ENCODE results near the gene YPEL2. TPM values are rescaled to one million over a fixed set of nuclear protein-coding genes. Genes with fewer than 3 reads are reported as not detected.

Gene YPEL2
- total RNA-seq, 4 donors from 2014 or later, result 35.5 to 47.1 (median 40.6) TPM

DNA sequence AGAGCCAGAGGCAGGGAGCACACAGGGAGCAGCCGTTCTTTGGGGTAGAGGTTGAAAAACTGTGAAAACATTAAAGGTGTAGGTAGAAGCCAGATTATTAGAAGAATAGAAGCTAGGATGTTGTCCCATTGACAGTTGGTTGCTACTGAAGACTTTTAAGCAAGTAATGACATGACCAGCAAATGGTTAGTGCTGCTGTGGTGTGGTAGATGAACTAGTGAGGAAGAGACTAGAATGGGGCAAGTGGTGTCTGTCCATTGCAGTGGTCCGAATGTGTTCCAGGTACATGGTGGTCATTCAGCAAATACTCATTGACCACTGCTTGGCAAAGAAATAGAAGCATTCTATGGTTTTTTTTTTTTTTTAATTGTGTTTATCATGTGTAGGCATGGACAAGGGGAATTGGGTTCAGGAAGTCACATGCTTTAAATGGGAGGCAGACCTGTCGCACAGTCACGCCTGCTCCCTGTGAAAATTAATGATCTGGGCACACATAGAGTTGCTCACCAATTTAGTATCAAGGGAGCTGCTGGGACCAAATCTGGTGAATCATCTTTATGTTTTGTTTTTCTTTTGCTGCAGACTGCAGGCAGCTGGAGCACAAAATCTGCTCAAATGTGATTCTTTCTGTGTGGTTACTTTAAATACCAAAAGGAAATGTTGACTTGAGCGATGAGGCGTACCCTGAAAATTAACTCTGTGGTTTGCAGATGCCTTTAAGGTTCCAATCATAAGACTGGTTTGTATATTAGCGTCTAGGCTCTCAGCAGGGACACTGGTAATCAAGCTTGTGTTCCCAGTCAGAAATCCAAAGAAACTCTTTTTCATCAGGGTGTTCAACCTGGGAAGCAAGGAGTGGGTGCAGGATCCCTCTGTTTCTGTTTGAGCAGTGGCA, 30.7 kb downstream of the YPEL2 start:
- H3K4me1 ChIP-seq, result peaks cover 22 to 100% (median 54%) of the 10 kb centered on the region in 3 donors
- no peaks in the 10 kb centered on the region for H3K9me3 ChIP-seq
- peak overlapping the region in 3 of 4 donors; percentile 65 to 69 (median 67) for H3K27ac ChIP-seq
- no peak for ATAC-seq
- no peaks in the 10 kb centered on the region for H3K27me3 ChIP-seq
- H3K4me3 ChIP-seq, result peak overlapping the region in 1 of 2 donors; percentile 1
- TF ChIP-seq, protein P1, sequence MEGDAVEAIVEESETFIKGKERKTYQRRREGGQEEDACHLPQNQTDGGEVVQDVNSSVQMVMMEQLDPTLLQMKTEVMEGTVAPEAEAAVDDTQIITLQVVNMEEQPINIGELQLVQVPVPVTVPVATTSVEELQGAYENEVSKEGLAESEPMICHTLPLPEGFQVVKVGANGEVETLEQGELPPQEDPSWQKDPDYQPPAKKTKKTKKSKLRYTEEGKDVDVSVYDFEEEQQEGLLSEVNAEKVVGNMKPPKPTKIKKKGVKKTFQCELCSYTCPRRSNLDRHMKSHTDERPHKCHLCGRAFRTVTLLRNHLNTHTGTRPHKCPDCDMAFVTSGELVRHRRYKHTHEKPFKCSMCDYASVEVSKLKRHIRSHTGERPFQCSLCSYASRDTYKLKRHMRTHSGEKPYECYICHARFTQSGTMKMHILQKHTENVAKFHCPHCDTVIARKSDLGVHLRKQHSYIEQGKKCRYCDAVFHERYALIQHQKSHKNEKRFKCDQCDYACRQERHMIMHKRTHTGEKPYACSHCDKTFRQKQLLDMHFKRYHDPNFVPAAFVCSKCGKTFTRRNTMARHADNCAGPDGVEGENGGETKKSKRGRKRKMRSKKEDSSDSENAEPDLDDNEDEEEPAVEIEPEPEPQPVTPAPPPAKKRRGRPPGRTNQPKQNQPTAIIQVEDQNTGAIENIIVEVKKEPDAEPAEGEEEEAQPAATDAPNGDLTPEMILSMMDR (IDR thresholded peaks at IDR 0.05), result no peak
- TF ChIP-seq EP300 (IDR thresholded peaks at IDR 0.05) (no peak), POLR2AphosphoS5 (IDR thresholded peaks at IDR 0.05) (peak; percentile 38), POLR2A (IDR thresholded peaks at IDR 0.05) (no peak)
- H3K36me3 ChIP-seq, result no peaks in the 10 kb centered on the region
- 34 to 57% methylated on average over 5 to 6 of the region's 7 CpGs for WGBS, 2 donors (ENCODE audit: low coverage in 1 of 2)

DNA sequence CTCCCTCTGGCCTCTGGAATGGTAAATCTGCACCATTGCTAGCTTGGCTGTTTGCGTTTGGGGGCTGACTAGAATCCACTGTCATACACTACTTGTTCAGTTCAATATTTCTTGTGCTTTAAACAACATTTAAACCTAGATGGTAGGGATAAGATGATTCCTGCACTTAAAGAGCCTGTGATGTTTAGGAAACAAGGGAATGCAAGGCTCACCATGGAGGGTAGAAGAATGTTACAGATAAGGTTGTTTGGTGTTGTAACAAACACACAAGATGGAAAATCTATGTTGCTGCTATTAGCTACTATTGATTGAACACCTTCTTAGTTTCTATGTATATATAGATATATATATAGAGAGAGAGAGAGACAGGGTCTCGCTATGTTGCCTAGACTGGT, 31.4 kb downstream of the YPEL2 start:
- no peak for ATAC-seq
- H3K9me3 ChIP-seq, result no peaks in the 10 kb centered on the region
- H3K27me3 ChIP-seq, result no peaks in the 10 kb centered on the region
- peak overlapping the region in 3 of 4 donors; percentile 65 to 69 (median 67) for H3K27ac ChIP-seq
- no peak overlapping the region for H3K4me3 ChIP-seq
- H3K4me1 ChIP-seq, result peaks cover 22 to 100% (median 56%) of the 10 kb centered on the region in 3 donors
- TF ChIP-seq POLR2A (IDR thresholded peaks at IDR 0.05) (no peak), POLR2AphosphoS5 (IDR thresholded peaks at IDR 0.05) (no peak), EP300 (IDR thresholded peaks at IDR 0.05) (no peak)
- TF ChIP-seq, protein P1 (IDR thresholded peaks at IDR 0.05), result no peak
- 56% methylated on average over 2 of the region's 2 CpGs; no CpG with 5 or more reads in 1 of the 2 donors for WGBS, 2 donors (ENCODE audit: low coverage in 1 of 2)
- H3K36me3 ChIP-seq, result no peaks in the 10 kb centered on the region

DNA sequence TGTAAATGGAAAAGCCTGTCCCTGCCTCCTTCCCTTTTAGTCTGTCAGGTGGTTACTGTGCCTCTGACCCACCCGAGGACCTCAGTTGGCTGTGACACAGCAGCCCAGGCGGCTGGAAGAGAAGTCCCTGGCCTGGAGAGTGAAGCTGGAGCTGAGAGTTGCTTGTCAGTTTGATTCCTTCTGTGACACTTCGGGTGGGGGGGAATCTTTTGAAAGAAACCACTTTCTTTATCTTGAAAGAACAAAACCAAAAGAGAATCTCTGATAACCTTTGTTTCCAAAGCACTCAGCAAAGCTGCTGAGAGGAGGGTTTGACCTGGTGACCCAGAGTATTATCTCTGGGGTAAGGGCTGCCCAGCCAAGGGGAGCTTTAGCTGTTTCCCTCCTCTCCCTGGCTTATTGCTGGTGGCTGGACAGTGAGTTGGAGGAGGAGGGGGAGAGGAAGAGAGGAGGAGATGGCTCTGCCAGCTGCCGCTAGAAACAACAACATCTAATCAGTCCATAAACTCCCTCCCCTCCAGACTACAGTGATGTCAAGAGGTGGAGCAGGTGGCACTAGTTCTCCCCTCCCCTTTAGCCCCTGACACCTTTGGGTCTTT, 34.0 kb downstream of the YPEL2 start:
- WGBS, 2 donors (ENCODE audit: low coverage in 1 of 2), result 0 to 16% methylated on average over 2 of the region's 4 CpGs
- peaks cover 40 to 100% (median 78%) of the 10 kb centered on the region in 3 donors for H3K4me1 ChIP-seq

DNA sequence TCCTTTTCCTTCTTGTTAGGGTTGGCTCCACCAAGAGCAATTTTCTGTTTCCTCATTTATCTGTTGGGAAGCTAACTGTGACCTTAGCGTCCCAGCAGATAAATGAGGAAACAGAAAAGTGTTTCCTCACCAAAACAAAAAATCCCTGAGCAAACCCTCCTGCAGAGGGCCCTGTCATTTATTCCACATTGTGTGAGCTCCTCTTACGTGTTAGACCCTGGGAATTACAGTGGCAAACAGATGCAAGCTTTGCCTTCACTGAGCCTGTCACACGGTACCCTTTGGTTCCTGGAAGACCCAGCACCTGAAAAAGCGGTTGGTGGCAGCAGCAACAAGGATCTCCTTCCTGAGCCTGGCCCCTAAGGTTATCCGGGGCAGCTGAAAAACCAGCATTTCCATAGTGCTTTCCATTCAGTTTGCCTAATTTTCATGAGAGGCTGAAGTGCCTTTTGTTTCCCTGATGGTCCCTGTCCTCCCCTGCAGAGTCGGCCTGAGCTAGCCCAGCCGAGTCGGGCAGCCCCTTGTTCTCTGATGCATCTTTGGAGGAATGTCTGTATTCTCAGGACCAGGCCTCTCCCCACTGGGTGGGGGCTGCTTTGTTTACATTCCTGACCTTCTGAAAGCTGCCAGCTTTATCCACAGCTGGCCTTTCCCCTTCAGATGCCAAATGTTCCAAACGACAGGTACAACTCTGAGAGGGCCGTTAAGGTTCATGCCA, 34.7 kb downstream of the YPEL2 start:
- ATAC-seq, result peak; percentile 24
- H3K4me1 ChIP-seq, result peaks cover 47 to 100% (median 84%) of the 10 kb centered on the region in 3 donors
- WGBS, 2 donors (ENCODE audit: low coverage in 1 of 2), result 0% methylated on average over 1 to 3 of the region's 10 CpGs

More for the DNA sequence above, 34.0 kb downstream of the YPEL2 start:
- H3K9me3 ChIP-seq, result no peaks in the 10 kb centered on the region
- TF ChIP-seq POLR2A (IDR thresholded peaks at IDR 0.05), result no peak
- TF ChIP-seq EP300 (IDR thresholded peaks at IDR 0.05), result no peak
- TF ChIP-seq, protein P1 (IDR thresholded peaks at IDR 0.05), result no peak
- no peak for TF ChIP-seq POLR2AphosphoS5 (IDR thresholded peaks at IDR 0.05)
- H3K27me3 ChIP-seq, result no peaks in the 10 kb centered on the region
- H3K36me3 ChIP-seq, result no peaks in the 10 kb centered on the region
- peak overlapping the region; percentile 85 to 95 (median 90) for H3K27ac ChIP-seq
- no peak overlapping the region for H3K4me3 ChIP-seq
- ATAC-seq, result no peak

More for the DNA sequence above, 34.7 kb downstream of the YPEL2 start:
- H3K27me3 ChIP-seq, result no peaks in the 10 kb centered on the region
- H3K36me3 ChIP-seq, result no peaks in the 10 kb centered on the region
- TF ChIP-seq POLR2AphosphoS5 (IDR thresholded peaks at IDR 0.05), result no peak
- TF ChIP-seq, protein P1 (IDR thresholded peaks at IDR 0.05), result peak in 2 of 4 experiments; percentile 2 to 15
- TF ChIP-seq POLR2A (IDR thresholded peaks at IDR 0.05), result no peak
- no peak for TF ChIP-seq EP300 (IDR thresholded peaks at IDR 0.05)
- H3K4me3 ChIP-seq, result no peak overlapping the region
- H3K9me3 ChIP-seq, result no peaks in the 10 kb centered on the region
- H3K27ac ChIP-seq, result peak overlapping the region; percentile 85 to 95 (median 90)
